Activated T-helper 1 cell treated with anti-CD3 and anti-CD28 coated beads, Interleukin-12 subunit alpha, Interleukin-12 subunit beta, Interleukin-2, Interleukin-4 antibody, amounts not matched to agents 30 ng/mL and 10 ng/mL and 1 ng/mL, durations not matched to agents 14 hours and 24 hours and 36 hours (primary cell): ENCODE results near the gene ACE. TPM values are rescaled to one million over a fixed set of nuclear protein-coding genes. Genes with fewer than 3 reads are reported as not detected.

Source experiments
- DNase-seq: peaks from one replicate; pipeline ENCODE4 v3.0.0; 2021; ENCODE audit warnings: low spot score
- H3K27ac Mint-ChIP-seq: one replicate; pipeline ENCODE4 v1.8.0; 2021; ENCODE audit warnings: mild to moderate bottlenecking, mixed read lengths
- H3K27me3 Mint-ChIP-seq: one replicate; pipeline ENCODE4 v1.8.0; 2022; ENCODE audit warnings: mild to moderate bottlenecking, moderate library complexity, mixed read lengths; ENCODE audit not compliant: insufficient read depth
- H3K36me3 Mint-ChIP-seq: one replicate; pipeline ENCODE4 v1.8.0; 2021; ENCODE audit warnings: low read depth, mixed read lengths
- H3K4me1 Mint-ChIP-seq: one replicate; pipeline ENCODE4 v1.8.0; 2021; ENCODE audit warnings: low read depth, mixed read lengths
- H3K4me3 Mint-ChIP-seq: one replicate; pipeline ENCODE4 v1.8.0; 2021; ENCODE audit warnings: mild to moderate bottlenecking, moderate library complexity, mixed read lengths
- H3K9me3 Mint-ChIP-seq: one replicate; pipeline ENCODE4 v1.8.0; 2021; ENCODE audit warnings: mixed read lengths
- intact Hi-C: fragments of 100-400 bp; cut with micrococcal nuclease; formaldehyde crosslinking; loops from one replicate; pipeline ENCODE4 v1.15.1; 2024
- total RNA-seq: library from RNA; stranded (reverse); gene quantifications from 2 replicates; pipeline ENCODE4 v1.2.3, GENCODE V29; 2022

The ACE gene
- total RNA-seq, 1 donor from 2014 or later, result 0.36 TPM

GRCh38 chr17:63480826-63481487 lies 4.1 kb downstream of the ACE start:
- intact Hi-C loops, result no loop called here
- no peak overlapping the region for H3K4me3 Mint-ChIP-seq
- peaks cover 7% of the 10 kb centered on the region for H3K4me1 Mint-ChIP-seq
- H3K36me3 Mint-ChIP-seq, result no peaks in the 10 kb centered on the region
- no peak overlapping the region for H3K27ac Mint-ChIP-seq
- no peaks in the 10 kb centered on the region for H3K9me3 Mint-ChIP-seq
- no peak for DNase-seq
- peaks cover 17% of the 10 kb centered on the region for H3K27me3 Mint-ChIP-seq

GRCh38 chr17:63481488-63481870 lies 4.6 kb downstream of the ACE start:
- Mint-ChIP-seq H3K4me1 (peaks cover 7% of the 10 kb centered on the region), H3K36me3 (no peaks in the 10 kb centered on the region), H3K27ac (no peak overlapping the region), H3K27me3 (peaks cover 13% of the 10 kb centered on the region), H3K4me3 (no peak overlapping the region), H3K9me3 (no peaks in the 10 kb centered on the region)
- intact Hi-C loops, result no loop called here
- DNase-seq, result no peak

GRCh38 chr17:63482509-63482908 lies 5.6 kb downstream of the ACE start:
- no peaks in the 10 kb centered on the region for H3K36me3 Mint-ChIP-seq
- H3K4me1 Mint-ChIP-seq, result peaks cover 6% of the 10 kb centered on the region
- no peak for DNase-seq
- H3K9me3 Mint-ChIP-seq, result no peaks in the 10 kb centered on the region
- H3K4me3 Mint-ChIP-seq, result no peak overlapping the region
- intact Hi-C loops, result no loop called here
- peaks cover 12% of the 10 kb centered on the region for H3K27me3 Mint-ChIP-seq
- H3K27ac Mint-ChIP-seq, result no peak overlapping the region

GRCh38 chr17:63483038-63483437 lies 6.2 kb downstream of the ACE start:
- DNase-seq, result no peak
- Mint-ChIP-seq H3K27me3 (peaks cover 8% of the 10 kb centered on the region), H3K9me3 (no peaks in the 10 kb centered on the region), H3K27ac (no peak overlapping the region), H3K4me3 (no peak overlapping the region), H3K4me1 (peaks cover under 1% of the 10 kb centered on the region), H3K36me3 (no peaks in the 10 kb centered on the region)
- intact Hi-C loops, result no loop called here

GRCh38 chr17:63483655-63484575 lies 7.1 kb downstream of the ACE start:
- Mint-ChIP-seq H3K27ac (no peak overlapping the region), H3K9me3 (no peaks in the 10 kb centered on the region)
- intact Hi-C loops, result no loop called here

GRCh38 chr17:63486317-63487013 lies 9.6 kb downstream of the ACE start:
- DNase-seq, result no peak
- Mint-ChIP-seq H3K36me3 (peaks cover 2% of the 10 kb centered on the region), H3K4me3 (no peak overlapping the region), H3K27me3 (peaks cover 2% of the 10 kb centered on the region), H3K27ac (no peak overlapping the region), H3K9me3 (no peaks in the 10 kb centered on the region), H3K4me1 (no peaks in the 10 kb centered on the region)
- intact Hi-C loops, result no loop called here

More at GRCh38 chr17:63483655-63484575, 7.1 kb downstream of the ACE start:
- DNase-seq, result no peak
- H3K27me3 Mint-ChIP-seq, result peaks cover 4% of the 10 kb centered on the region
- H3K4me3 Mint-ChIP-seq, result no peak overlapping the region
- no peaks in the 10 kb centered on the region for H3K4me1 Mint-ChIP-seq
- no peaks in the 10 kb centered on the region for H3K36me3 Mint-ChIP-seq

- Mint-ChIP-seq H3K4me3 (no peak overlapping the region), H3K36me3 (peaks cover 2% of the 10 kb centered on the region), H3K9me3 (no peaks in the 10 kb centered on the region), H3K27me3 (peaks cover 2% of the 10 kb centered on the region), H3K27ac (no peak overlapping the region), H3K4me1 (no peaks in the 10 kb centered on the region)
- intact Hi-C loops, result no loop called here
- no peak for DNase-seq
These were observed 10.1 kb downstream of the ACE start for GRCh38 chr17:63487014-63487339.

- no peak for DNase-seq
- no peak overlapping the region for H3K27ac Mint-ChIP-seq
- peaks cover 2% of the 10 kb centered on the region for H3K36me3 Mint-ChIP-seq
- no peak overlapping the region for H3K4me3 Mint-ChIP-seq
- peaks cover 2% of the 10 kb centered on the region for H3K27me3 Mint-ChIP-seq
- H3K4me1 Mint-ChIP-seq, result no peaks in the 10 kb centered on the region
- no peaks in the 10 kb centered on the region for H3K9me3 Mint-ChIP-seq
- intact Hi-C loops, result no loop called here
These were observed 12.0 kb downstream of the ACE start for GRCh38 chr17:63488851-63489250.

- intact Hi-C loops, result no loop called here
- Mint-ChIP-seq H3K4me1 (no peaks in the 10 kb centered on the region), H3K4me3 (no peak overlapping the region), H3K27me3 (peaks cover 2% of the 10 kb centered on the region), H3K27ac (no peak overlapping the region), H3K36me3 (peaks cover 2% of the 10 kb centered on the region), H3K9me3 (no peaks in the 10 kb centered on the region)
- no peak for DNase-seq
These were observed 12.4 kb downstream of the ACE start for GRCh38 chr17:63489291-63489690.

- intact Hi-C loops, result no loop called here
- Mint-ChIP-seq H3K36me3 (peaks cover 2% of the 10 kb centered on the region), H3K27ac (no peak overlapping the region), H3K4me1 (no peaks in the 10 kb centered on the region), H3K27me3 (peaks cover 2% of the 10 kb centered on the region), H3K9me3 (no peaks in the 10 kb centered on the region), H3K4me3 (no peak overlapping the region)
- no peak for DNase-seq
These were observed 13.5 kb downstream of the ACE start for GRCh38 chr17:63490329-63490728.

GRCh38 chr17:63490858-63491400 lies 14.1 kb downstream of the ACE start:
- Mint-ChIP-seq H3K27ac (no peak overlapping the region), H3K4me3 (no peak overlapping the region), H3K36me3 (peaks cover 2% of the 10 kb centered on the region), H3K4me1 (no peaks in the 10 kb centered on the region), H3K9me3 (no peaks in the 10 kb centered on the region), H3K27me3 (peaks cover 2% of the 10 kb centered on the region)
- intact Hi-C loops, result no loop called here
- DNase-seq, result no peak

- DNase-seq, result no peak
- H3K27ac Mint-ChIP-seq, result no peak overlapping the region
- no peaks in the 10 kb centered on the region for H3K4me1 Mint-ChIP-seq
- no peak overlapping the region for H3K4me3 Mint-ChIP-seq
- peaks cover 2% of the 10 kb centered on the region for H3K27me3 Mint-ChIP-seq
- intact Hi-C loops, result no loop called here
- peaks cover 2% of the 10 kb centered on the region for H3K36me3 Mint-ChIP-seq
- H3K9me3 Mint-ChIP-seq, result no peaks in the 10 kb centered on the region
These were observed 14.6 kb downstream of the ACE start for GRCh38 chr17:63491413-63491812.
